Upper lobe of left lung (tissue), 4 donors: Measurements from ENCODE around the gene KRTAP5-11.

Experiments used
- CTCF ChIP-seq, 6 experiments: fragments of 450-650 bp in 4 of 6; fragments of 200-600 bp in 2 of 6; sonication (generic) in 2 of 6; IDR thresholded peaks; one replicate each; pipeline ENCODE4 v1.5.1; 2016 to 2019; ENCODE audit warnings: antibody characterized with exemption in 6 of 6
- EP300 ChIP-seq, 4 donors: sonication (generic); formaldehyde crosslinking; IDR thresholded peaks; one replicate each; pipeline ENCODE4 v1.5.1; 2017; ENCODE audit warnings: antibody characterized with exemption in 4 of 4, control low read depth in 2 of 4
- POLR2A ChIP-seq, 4 donors: fragments of 450-650 bp; IDR thresholded peaks; one replicate each; pipeline ENCODE4 v1.5.1; 2016 to 2017; ENCODE audit warnings: antibody characterized with exemption in 4 of 4, mild to moderate bottlenecking in 2 of 4
- POLR2AphosphoS5 ChIP-seq, 2 donors: sonication (generic); formaldehyde crosslinking; IDR thresholded peaks; one replicate each; pipeline ENCODE4 v1.5.1; 2017; ENCODE audit warnings: antibody characterized with exemption in 2 of 2

DNA sequence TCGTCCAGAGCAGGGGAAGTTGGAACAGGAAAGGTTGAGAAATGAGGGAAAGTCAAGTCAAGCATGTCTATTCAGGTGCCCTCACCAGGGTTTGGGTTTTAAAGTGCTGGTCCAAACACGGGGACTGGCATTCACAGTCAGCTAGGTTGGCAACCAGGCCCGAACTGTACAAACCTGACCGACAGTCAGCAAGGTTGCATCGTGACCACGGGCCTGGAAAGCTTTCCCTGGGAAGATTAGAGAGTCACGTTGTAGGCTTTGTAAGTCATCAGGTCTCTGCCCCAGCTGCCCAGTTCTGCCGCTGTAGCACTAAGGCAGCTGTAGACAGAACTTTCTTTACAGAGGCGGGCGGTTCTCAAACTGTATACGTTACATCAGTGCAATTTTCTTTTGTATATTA, 9.9 kb downstream of the KRTAP5-11 start:
- TF ChIP-seq CTCF (IDR thresholded peaks at IDR 0.05) = no peak
- no peak for TF ChIP-seq POLR2A (IDR thresholded peaks at IDR 0.05)
- TF ChIP-seq POLR2AphosphoS5 (IDR thresholded peaks at IDR 0.05) = no peak
- no peak for TF ChIP-seq EP300 (IDR thresholded peaks at IDR 0.05)
